Cortex of kidney (tissue), 1 donor: Measurements from ENCODE around the gene SLC35B3.
"Not testable (repeated sequence)": the region's sequence is repeated elsewhere in the genome, so short reads cannot be mapped to it uniquely, and the experiment has no call there.

Experiments
- DNase-seq: peaks from one replicate; lab custom pipeline; 2025; lab: John Stamatoyannopoulos, UW

SLC35B3 gene

GRCh38 chr6:8435093-8435844, at the start of gene SLC35B3:
TSS of gene SLC35B3 (minus strand) at chr6:8435545.
- peak; percentile 70 for DNase-seq

- DNase-seq: no peak
Observed at GRCh38 chr6:8483650-8484049, 48.3 kb upstream of the SLC35B3 start.

- no peak for DNase-seq
Observed at GRCh38 chr6:8481727-8482126, 46.4 kb upstream of the SLC35B3 start.

GRCh38 chr6:8478418-8478817, 43.1 kb upstream of the SLC35B3 start:
- no peak for DNase-seq

- DNase-seq: no peak
Observed at GRCh38 chr6:8476656-8477055, 41.3 kb upstream of the SLC35B3 start.

DNA sequence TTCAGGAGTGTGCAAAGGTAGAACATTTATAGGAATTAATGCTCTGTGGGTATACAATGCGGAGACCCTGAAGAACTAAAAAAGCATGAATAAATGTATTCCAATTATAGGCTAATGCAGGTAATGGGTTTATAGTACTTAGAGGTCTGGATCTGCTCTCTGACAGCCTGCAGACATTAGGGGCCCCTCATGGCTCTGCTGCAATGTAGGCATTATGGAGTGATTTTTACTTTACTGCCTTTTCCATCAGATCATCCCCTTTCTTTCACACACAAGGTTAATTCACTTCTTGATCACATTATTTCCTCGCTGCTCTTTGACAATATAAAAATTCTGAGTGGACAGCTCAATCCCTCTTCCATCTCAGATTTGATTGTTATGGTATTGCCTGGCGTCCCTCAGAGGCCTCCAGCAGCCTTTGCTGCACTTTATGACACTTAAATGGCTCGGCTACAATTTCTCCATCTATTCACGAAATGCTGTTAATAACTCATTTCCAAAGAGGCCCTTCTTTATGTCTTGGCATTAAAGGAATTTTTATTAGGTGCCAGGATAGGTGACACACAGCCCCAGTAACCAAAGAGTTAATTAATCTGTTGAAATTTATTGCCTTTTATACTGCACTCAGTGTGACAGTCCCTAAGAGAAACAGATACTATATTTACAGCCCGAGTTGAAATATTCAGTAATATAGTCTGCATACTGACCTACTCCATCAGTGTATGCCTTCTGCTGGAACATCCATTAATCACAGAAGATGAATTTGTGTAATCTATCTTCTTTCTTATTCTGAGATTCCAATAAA, 33.4 kb upstream of the SLC35B3 start:
- DNase-seq: no peak

GRCh38 chr6:8462694-8463093, 27.3 kb upstream of the SLC35B3 start:
- DNase-seq: no peak

- no peak for DNase-seq
Observed at GRCh38 chr6:8462169-8462568, 26.8 kb upstream of the SLC35B3 start.

DNA sequence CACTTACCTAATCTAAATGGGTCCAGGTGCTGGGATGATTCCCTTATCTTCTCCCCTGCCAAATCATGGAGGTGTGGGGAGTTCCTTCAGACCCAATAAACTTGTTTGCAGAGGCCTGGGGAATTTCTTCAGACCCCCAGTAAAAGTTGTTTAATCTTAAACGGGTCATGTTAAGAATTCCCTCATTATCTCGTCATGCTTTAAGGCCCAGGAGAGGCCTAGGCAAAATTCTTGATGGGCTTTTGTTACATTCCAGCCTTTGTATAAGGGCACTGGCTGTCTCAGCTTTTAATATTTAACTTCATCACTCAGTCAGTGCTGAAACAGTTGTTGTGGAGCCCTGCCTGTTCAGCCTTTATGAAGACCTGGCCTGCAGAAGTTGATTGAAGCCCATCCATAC, 11.0 kb upstream of the SLC35B3 start:
- DNase-seq: no peak

GRCh38 chr6:8445930-8446329, 10.6 kb upstream of the SLC35B3 start:
- DNase-seq: not testable (repeated sequence)

- DNase-seq: no peak
Observed at GRCh38 chr6:8442150-8442549, 6.8 kb upstream of the SLC35B3 start.

GRCh38 chr6:8441452-8441851, 6.1 kb upstream of the SLC35B3 start:
- DNase-seq: no peak

- DNase-seq: no peak
Observed at GRCh38 chr6:8439601-8440268, 4.4 kb upstream of the SLC35B3 start.

- no peak for DNase-seq
Observed at GRCh38 chr6:8437813-8438212, 2.5 kb upstream of the SLC35B3 start.

DNA sequence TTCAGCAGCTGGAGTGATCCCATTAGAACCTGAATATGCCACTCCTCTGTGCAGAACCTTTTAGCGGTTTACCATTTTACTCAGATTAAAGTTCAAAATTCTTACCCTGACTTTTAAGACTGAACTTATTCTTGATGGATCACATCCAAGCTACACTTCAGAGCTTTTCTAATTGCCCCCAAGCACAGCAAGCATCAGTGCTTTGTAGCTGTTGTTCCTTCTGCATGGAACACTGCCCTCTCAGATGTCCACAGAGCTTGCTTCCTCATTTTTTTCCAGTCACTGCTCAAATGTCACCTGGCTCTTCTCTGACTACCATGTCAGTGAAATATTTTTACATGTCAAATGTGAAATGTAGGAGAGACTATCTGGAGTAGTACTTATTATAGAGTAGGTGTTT, 1.6 kb upstream of the SLC35B3 start:
- no peak for DNase-seq

DNA sequence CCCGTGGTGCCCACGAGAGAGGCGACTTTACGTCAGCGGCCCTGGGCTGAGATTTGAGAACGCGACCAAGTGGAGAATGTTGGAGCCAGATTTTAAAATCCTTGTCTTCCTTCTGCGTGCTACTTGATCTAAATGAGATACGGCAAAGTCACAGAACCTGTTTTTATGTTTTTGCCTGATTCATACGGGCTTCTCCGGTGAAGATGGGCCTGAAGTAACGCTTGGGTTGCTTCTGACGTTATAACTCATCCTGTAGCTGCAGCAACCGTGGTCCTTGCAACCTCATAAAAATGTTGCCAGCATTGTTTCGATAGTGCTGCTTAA, 462 bp upstream of the SLC35B3 start:
- DNase-seq: no peak

- DNase-seq: no peak
Observed at GRCh38 chr6:8434727-8435092, 635 bp downstream of the SLC35B3 start.

DNA sequence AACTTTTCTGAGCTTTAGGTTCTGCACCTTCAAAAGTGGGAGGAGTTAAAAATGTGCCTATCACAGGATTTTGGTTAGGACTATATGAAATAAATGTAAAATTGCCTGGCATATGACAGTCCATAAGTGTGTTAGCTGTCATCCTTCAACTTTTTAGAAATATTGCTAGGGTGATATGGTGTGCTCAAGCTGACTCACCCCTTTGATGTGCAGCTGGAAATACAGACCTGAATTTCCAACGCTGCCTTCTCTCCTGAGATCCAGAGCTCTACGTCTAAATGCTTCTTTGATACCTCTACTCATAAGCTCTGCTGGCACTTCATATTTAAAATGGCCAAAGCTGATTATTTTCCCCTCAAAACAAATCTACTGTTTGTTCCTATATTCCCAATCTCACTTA, 2.7 kb downstream of the SLC35B3 start:
- DNase-seq: no peak

- no peak for DNase-seq
Observed at GRCh38 chr6:8429821-8430220, 5.5 kb downstream of the SLC35B3 start.

GRCh38 chr6:8426544-8426943, 8.8 kb downstream of the SLC35B3 start:
- not testable (repeated sequence) for DNase-seq

DNA sequence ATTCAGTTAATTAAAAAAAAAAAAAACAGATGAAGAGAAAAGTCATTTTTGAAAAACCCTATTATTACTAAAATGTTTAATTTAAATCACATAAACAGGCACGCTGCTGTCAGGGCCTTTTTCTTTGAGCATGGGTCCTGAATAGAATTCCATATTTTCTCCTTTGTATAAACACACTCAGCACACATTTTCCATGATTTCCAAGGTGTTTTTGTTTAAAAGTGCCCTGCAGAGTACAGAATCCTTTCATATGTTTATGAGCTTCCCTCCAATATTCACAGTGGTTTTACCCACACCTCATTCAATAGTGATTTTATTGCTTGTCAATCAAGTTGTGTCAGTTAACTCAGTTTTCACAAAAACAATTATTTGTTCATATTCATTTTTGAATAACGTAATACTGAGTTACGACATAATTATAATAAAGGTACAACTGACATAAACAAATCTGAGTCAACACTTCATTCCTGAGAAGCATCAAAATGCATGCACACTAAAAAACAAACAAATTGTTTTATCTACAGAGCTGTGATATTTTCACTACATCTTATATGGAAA, 15.2 kb downstream of the SLC35B3 start:
- no peak for DNase-seq

- DNase-seq: no peak
Observed at GRCh38 chr6:8415913-8416312, 19.4 kb downstream of the SLC35B3 start.

DNA sequence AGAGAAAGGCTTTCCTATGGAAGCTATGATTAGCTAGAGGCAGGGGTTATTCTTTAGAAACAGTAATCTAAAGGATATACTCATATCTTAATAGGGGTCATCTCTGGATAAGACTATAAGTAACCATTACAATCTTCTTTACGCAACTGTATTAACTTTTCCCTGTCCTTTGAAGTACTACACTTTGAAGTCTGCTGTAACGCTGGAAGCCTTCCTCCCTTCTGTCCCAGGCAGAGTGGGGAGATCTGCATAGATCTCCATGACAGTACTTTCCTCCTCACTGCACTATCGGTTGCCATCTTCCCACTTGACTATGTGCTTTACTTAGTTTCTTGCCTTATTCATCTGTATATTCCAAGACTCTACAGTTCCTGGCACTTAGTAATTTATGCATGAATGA, 20.1 kb downstream of the SLC35B3 start:
- DNase-seq: no peak
